Daoy (cell line): Measurements from ENCODE around the gene ADRB2. TPM values are rescaled to one million over a fixed set of nuclear protein-coding genes. Genes with fewer than 3 reads are reported as not detected.
A peak's percentile ranks its signal among the peaks of the same experiment; 100 is the strongest.

Experiments used
- DNase-seq: peaks from one replicate; pipeline ENCODE4 v3.0.0-alpha.2; 2015; ENCODE audit warnings: low read depth
- total RNA-seq: library from RNA; depleted of rRNA; stranded (reverse); fragments of >200 nt; shearing (Covaris generic); gene quantifications from 2 replicates; pipeline ENCODE4 v1.2.3, GENCODE V29; 2014

Gene ADRB2
- total RNA-seq, 1 experiment from 2014 or later, result 3.7 TPM

DNA sequence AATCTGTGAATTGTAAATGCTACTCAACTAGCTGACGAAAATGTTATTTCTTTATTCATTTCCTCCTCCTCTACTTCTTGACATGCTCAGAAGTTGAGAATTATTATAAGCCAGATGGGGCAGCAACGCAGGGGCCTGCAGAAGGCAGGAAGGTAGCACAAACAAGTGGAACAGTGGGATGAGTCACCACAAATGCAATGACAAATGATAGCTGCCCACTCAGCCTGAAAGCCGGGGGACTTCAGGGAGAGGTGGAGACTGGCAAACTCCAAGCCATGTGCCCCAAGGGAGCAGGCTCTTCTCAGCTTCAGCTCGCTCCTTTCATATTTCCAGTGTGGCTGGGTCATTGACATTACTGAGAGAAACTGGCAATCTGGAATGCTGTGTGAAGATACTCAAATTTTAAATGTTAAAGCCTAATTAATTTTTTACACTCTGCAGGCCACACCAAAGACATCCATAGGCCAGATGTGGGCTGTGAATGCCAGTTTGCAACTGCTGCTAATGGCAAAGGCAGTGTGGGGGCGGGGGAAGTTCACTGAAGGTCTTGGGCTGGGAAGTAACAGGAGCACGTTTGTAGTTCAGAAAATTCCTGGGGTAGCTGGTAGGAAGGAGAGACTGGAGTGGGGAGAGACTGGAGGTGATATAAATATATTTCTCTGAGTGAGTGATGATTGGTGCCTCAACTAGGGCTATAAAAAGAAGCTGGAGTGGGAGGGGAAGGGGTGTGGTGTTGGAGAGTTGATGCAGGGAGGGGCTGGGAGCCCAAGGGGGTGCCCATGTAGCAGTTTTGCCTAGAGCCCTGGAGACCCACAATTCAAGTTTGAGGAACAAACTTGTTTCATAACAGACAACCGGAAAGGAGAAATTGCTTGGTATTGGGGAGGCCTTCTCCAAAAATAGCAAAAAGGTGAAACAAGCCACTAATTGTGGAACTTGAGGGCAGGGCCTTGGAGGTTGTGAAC, 20.8 kb upstream of the ADRB2 start:
- peak; percentile 88 for DNase-seq

DNA sequence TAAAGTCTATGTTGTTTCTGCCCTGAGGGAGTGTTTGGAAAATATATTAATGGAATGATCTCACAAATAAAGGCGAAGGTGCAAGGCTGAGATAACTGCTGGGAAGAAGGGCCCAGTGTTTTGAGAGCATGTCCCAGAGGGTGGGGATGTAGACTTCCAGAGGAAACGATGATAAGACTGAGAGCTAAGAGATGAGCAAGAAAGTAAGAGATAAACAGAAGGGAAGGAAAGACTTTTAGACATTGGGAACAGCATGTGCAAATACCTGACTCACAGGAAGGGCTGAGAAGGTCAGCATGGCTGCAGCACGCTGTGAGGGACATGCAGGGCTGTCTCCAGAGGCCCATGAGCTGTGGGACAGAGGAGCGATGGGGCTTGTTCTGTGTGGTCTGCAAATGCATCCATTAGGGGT, 19.9 kb upstream of the ADRB2 start:
- no peak for DNase-seq

DNA sequence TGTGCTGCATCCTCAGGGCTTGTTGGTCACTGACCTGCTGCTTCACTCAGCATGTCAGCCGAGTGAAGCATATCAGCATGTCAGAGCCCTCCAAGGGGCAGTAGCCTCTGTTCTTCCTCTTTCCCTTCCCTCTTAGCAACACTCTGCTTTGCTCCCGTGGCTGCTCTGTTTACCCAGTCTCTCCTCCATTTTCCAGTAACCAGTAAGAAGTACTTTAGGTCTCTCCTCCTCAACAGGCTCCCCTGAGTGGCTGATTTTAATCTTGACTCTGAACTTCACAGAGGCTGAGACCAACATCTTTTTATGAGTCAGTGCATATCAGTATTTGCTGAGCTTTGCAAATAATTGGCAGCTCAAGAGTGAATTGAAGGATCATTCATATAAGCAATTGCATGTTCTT, 18.6 kb upstream of the ADRB2 start:
- DNase-seq, result no peak

DNA sequence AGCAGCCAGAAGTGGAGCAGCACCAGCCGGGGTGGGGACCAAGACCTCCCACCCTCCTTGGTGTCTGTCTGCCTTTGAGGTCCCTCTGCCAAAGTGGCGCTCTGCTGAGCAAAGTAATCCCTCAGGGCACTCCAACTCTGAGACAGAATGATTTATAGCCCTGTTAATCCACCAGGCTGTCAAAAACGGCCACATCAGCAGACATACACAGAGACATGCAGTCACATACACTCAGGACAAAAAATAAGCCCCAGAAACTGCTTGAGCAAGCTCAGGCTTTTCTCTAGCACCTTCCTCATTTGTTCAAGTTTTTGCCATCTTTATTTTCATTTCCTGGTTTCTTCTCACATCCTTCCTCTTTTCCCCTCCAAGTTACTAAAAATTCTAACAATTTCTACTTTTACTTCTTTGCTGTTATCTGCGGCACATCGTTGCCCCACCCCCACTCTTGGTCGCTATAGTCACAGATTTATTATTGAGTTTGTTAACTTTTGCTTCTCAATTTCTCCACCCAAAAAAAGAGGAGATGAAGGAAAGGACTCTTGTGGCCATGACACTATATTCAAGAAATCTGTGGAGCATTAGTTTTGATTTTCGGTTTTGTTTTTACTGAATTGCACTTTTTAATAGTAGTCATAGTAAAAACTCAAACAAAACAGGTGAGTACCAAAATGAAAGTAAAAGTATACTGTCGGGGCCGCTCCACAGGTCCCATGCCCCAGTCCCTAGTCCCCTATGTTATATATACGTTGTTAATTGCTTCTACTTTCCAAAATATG, 17.4 kb upstream of the ADRB2 start:
- DNase-seq, result no peak

DNA sequence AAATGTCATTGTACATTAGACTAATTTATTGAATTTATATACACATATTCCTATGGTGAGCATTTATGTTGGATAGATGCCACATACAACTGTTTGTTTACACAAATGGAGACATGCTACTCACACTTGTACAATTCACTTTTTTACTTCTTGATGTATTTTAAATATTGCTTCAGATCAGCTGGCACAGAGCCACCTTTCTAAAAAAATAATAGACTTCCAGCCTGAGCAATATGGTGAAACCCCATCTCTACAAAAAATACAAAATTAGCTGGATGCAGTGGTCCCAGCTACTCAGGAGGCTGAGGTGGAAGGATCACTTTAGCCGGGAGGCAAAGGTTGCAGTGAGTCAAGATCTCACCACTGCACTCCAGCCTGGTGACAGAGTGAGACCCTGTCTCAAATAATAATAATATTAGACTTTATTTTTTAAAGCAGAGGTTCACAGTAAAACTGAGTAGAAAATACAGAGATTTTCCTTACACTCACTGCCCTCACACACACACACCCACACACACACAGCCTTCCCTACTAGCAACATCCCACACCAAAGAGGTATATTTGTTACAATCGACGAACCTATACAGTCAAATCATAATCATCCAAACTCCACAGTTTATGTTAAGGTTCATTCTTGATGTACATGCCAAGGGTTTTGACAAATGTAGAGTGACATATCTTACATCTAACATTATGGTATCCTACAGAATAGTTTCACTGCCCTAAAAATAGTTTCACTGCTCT, 16.5 kb upstream of the ADRB2 start:
- no peak for DNase-seq

DNA sequence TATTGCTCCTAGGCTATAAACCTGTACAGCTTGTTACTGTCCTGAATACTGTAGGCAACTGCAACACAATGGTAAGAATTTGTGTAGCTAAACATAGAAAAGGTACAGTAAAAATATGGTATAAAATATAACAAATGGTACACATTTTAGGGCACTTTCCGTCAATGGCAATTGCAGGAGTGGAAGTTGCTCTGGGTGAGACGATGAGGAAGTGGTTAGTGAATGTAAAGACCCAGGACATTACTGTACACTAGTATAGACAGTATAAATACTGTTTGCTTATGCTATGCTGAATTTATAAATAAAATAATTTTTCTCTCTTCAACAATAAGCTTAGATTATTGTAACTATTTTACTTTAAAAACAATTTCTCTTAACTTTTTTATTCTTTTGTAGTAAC, 15.6 kb upstream of the ADRB2 start:
- no peak for DNase-seq

DNA sequence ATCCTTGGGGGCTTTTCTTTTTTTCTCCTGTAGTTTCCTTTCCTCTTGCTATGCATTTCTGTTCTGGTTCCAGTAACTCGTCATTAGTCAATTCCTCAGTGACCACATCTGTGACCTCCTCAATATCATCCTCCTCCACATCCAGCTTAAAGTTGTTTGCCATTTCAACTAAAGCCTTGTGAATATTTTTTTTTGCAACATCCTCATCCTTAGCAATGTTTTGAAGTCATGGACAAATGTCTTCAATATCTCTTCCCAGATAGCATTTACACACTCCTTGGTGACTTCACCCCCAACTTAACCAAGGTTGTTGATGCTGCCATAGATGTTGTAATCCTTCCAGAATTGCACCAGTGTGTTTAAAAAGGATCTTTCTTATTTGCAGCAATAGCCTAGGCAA, 14.7 kb upstream of the ADRB2 start:
- no peak for DNase-seq

DNA sequence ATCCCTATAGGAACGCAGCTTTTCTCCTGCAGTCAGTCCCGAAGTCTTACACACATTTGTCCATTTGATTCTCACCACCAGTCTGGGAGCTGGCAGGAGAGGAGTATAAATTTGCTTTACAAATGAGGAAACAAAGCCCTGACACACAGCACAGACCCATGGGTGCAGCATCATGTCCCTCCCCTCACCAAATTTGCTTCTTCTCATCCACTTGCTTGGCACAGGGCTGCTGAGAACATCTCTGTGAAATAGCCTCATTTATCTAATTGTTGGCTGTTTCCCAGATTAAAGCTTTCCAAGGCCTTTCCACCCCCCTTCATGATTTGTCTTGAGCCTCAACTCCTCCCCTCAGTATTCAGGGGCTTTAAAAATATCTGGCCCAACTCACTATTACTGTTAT, 11.3 kb upstream of the ADRB2 start:
- DNase-seq, result no peak

DNA sequence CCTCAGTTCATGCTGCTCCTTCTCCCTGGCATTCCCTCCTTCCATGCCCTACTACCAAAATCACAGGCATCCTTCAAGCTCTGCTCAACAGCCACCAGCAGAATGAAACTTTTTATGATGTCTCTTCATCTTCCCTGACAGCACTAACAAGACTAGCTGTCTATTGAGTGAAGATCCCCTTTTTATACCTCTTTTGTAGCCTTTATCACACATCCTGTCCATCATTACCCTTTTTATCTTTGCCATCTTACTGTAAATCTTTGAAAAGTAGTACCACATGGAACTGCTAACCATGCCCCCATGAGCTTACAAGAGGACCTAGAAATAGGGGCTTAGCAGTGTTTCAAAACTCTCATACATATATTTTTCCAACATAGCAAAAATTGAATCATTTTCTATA, 10.8 kb upstream of the ADRB2 start:
- DNase-seq, result no peak

DNA sequence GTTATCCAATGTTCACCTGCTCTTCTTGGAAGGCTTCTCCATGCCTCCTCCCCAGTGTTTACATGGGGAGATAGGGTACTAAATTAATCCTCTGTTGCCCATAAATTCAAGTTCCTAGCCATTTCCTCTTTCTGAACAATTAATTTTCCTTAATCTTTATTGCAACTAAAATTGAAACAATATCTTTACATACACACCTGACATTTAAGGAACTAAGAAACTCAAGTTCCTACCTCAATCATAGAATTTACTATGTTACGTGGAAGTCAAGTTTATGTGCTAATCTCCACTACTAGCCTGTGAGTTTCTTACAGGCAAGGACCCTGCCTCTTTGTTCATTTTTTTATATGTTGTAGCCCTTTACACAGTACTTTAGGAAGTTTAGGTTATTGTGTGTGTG, 10.1 kb upstream of the ADRB2 start:
- no peak for DNase-seq

DNA sequence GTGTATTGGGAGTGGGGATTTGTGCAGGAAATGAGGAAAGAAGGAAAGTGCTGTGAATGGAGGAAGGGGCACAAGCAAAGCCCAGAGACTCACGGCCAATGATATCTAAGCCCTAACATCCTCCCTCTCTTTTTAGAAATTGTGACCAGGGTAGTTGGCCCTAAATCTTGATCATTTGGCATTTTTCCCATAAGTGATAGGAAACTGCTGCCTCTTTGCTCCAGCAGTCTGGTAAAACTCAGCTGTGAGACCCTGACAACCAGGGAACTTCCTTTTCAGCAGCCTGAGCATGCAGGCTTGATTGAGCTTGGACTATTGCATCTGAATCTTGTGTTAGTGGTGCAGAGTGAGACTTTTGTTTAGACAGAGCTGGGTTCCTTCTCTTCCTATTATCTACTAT, 9.6 kb upstream of the ADRB2 start:
- no peak for DNase-seq

DNA sequence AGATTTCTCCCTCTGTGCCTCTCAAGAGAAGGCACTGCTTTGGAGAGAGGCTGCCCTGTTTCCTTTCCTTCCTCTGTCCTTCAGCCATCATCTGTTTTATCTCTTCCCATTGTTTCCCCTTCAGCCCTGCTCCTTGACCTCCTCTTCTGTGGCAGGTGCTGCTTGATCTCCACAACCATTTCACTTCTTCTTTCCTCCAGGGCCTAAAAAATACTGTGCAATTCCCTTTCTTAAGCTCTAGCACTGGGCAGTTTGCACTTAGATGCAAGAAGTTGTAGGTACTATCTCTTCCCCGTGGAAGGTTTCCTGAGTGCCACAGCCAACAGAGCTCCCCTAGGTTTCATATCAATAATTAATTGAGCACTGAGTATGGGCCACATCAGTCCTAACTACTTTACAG, 8.8 kb upstream of the ADRB2 start:
- DNase-seq, result no peak

DNA sequence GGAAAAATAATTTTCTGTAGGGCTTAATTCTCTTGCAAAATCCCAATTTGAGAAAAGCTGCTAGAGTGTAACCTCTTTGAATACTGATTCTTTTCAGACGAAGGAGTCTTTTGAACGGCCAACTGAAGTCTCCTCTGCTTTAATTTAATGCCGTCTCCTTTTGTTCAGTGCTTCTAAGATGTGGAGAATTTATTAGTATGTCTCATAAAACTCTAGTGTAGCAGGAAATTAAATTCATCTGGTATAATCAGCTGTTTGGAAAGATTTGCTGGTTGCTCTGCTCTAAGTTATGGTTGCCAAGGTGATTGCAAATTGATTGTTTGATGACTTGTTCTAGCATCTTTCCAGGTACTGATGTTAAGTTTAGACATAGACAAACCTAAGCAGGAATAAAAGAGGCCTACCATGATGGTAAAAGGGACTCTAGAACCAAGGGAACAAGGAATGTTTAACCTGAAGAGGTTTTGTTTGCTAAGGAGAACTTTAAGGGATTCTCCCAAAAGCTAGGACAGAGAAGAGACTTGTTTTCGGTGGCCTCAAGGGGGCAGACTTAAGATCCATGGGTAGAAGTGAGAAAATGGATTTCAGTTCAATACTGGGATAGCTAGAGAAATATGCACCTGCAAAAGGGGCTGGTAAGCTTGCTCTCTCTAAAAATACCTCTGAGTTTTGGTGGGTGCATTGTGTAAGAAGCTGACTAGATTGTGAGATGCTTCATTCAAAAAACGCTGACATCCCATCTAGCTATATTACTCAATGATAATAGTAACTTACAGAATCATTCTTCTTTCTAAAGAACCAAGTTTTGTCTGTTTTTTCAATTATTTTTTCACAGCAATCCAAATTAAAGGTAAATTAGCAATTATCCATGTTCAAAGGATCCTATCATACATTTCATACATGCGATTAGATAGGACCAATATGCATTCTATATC, 5.7 kb upstream of the ADRB2 start:
- DNase-seq, result no peak

DNA sequence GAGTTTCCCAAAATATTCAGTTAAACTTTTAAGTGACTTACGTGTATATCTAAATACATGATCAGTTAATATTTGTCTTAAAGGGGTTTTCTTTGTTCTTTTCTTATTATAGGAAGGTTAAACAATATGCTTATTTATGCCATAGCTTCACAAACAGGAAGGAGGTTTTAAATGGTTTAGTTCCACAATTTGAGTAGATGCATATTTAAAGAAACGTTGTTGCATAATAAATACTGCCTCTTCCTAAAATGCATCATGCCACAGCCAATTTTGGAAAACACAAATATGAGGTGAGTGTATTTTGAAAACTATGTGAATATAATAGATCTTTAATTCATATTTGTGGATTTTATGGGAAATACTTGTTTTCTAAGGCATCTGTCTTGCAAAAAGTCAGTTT, 2.5 kb upstream of the ADRB2 start:
- no peak for DNase-seq

DNA sequence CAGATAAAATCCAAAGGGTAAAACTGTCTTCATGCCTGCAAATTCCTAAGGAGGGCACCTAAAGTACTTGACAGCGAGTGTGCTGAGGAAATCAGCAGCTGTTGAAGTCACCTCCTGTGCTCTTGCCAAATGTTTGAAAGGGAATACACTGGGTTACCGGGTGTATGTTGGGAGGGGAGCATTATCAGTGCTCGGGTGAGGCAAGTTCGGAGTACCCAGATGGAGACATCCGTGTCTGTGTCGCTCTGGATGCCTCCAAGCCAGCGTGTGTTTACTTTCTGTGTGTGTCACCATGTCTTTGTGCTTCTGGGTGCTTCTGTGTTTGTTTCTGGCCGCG, 727 bp upstream of the ADRB2 start:
- peak; percentile 59 for DNase-seq

DNA sequence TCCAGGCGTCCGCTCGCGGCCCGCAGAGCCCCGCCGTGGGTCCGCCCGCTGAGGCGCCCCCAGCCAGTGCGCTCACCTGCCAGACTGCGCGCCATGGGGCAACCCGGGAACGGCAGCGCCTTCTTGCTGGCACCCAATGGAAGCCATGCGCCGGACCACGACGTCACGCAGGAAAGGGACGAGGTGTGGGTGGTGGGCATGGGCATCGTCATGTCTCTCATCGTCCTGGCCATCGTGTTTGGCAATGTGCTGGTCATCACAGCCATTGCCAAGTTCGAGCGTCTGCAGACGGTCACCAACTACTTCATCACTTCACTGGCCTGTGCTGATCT, 294 bp downstream of the ADRB2 start:
- DNase-seq, result no peak

DNA sequence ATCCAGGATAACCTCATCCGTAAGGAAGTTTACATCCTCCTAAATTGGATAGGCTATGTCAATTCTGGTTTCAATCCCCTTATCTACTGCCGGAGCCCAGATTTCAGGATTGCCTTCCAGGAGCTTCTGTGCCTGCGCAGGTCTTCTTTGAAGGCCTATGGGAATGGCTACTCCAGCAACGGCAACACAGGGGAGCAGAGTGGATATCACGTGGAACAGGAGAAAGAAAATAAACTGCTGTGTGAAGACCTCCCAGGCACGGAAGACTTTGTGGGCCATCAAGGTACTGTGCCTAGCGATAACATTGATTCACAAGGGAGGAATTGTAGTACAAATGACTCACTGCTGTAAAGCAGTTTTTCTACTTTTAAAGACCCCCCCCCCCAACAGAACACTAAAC, 1.3 kb downstream of the ADRB2 start:
- DNase-seq, result peak; percentile 70

DNA sequence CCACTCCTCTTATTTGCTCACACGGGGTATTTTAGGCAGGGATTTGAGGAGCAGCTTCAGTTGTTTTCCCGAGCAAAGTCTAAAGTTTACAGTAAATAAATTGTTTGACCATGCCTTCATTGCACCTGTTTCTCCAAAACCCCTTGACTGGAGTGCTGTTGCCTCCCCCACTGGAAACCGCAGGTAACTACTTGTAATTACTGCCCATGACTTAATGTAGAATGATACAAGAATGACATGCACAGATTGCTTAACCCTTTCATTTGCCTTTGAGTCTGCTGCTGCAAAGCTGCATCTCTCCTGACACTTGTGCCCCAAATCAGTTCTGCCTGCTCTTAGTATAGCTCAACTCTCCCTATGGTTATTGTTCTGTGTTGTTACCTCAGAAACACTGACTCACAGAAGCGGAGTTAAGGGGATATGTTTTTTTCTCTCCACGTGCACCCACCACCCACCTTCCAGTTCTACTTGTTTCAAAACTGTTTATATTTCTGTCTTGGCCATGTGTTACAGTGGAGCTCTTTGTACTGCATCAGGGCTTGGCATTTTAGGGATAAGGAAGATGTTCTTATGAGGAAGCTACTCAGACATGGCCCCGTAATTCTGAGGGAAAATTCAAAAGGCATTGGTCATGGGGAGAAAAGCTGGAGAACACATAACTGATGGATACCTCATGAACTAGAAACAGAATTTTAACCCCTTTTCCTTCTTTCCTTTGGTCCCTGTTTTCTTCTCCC, 2.3 kb downstream of the ADRB2 start:
- DNase-seq, result peak; percentile 46

DNA sequence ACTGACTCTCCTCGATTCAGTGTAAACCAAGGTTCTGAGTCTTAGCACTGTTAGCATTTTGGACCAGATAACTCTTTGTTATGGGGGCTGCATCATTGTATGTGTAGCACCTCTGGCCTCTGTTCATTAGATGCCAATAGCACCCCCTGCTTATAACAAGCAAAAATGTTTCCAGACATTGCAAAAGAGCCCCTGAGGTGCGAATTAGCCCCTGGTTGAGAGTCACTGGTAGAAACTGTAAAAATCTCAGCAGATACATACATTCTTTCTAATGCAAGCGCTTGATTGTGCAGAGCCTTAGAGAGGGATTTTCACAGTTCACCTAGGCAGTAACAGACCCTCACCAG, 2.8 kb downstream of the ADRB2 start:
- no peak for DNase-seq

DNA sequence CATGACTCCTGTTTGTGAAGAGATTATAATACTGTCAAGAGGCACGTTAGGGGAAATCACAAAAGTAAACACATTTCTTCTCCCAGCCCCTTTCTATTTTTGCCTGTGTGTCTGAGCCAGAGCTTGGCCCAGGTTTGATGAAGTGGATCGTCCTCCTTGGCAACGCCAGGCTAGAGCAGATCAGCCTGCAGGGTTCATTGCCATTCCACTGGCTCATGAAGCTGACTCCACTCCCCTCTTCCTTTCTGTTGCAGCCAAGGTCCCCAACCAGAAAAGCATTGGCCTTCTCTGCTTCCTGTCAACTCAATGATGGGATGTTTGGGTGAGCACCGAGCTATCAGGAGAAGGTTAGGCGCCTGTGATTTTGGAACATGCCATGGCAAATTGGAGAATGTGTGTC, 3.3 kb downstream of the ADRB2 start:
- DNase-seq, result no peak

DNA sequence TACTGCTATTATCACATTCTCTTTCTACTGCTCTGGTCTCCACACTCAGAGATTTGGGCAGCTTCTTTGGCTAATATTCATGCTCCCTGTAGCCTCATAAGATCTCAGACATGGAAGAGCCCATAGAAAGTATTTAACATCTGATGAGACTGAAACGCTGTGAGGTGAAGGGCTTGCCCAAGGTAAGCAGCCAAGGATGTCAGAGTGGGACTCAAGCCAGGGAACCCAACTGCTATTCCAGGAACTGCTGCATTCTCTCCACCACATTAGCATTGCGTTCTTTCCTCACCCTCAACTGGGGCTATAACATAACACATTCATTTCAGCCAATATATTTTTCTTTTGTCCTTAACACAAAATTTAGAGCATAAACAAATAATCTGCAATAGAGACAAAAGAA, 3.8 kb downstream of the ADRB2 start:
- no peak for DNase-seq
